Measurements from ENCODE around the gene LARGE1.

GRCh38 chr22:33402325-33402724 lies 518.0 kb downstream of the LARGE1 start:
- TF ChIP-seq CTCF (conservative IDR thresholded peaks at IDR 0.05; ENCODE audit: low read depth, low read length) (no peak), USF2 (IDR thresholded peaks at IDR 0.05; ENCODE audit: low read depth, low read length) (no peak), MAFK (IDR thresholded peaks at IDR 0.05; ENCODE audit: low read depth, low read length) (no peak), CEBPB (IDR thresholded peaks at IDR 0.05; ENCODE audit: low read depth, low read length) (no peak), RAD21 (IDR thresholded peaks at IDR 0.05; ENCODE audit: low read length) (no peak), CHD1 (IDR thresholded peaks at IDR 0.05; ENCODE audit: low read depth, low read length) (no peak), POLR2A (IDR thresholded peaks at IDR 0.05; ENCODE audit: low read depth, low read length) (no peak), RFX5 (IDR thresholded peaks at IDR 0.05; ENCODE audit: low read depth, low read length) (no peak), RCOR1 (IDR thresholded peaks at IDR 0.05; ENCODE audit: insufficient replicate concordance, low read length) (no peak), ELK1 (IDR thresholded peaks at IDR 0.05; ENCODE audit: borderline replicate concordance, low read depth, low read length) (no peak)

All from IMR-90 (cell line).